Vagina (tissue), 2 donors: ENCODE measurements around the gene PROZ. TPM values are rescaled to one million over a fixed set of nuclear protein-coding genes. Genes with fewer than 3 reads are reported as not detected.

Experiments used
- DNase-seq, 2 donors: peaks; one replicate each; pipeline ENCODE4 v3.0.0-alpha.2; 2017; ENCODE audit errors: extremely low spot score in 2 of 2
- H3K27ac ChIP-seq: fragments of 200-600 bp; sonication (generic); one replicate; pipeline ENCODE4 v1.5.1; 2019
- H3K27me3 ChIP-seq: fragments of 200-600 bp; sonication (generic); one replicate; pipeline ENCODE4 v1.5.1; 2019
- H3K36me3 ChIP-seq, 2 donors: fragments of 200-600 bp; sonication (generic); one replicate each; pipeline ENCODE4 v1.5.1; 2017 to 2019
- H3K4me1 ChIP-seq: fragments of 200-600 bp; sonication (generic); one replicate; pipeline ENCODE4 v1.5.1; 2019
- H3K4me3 ChIP-seq, 2 donors: fragments of 200-600 bp; sonication (generic); 1 replicate in 1 of 2; 2 replicates in 1 of 2; pipeline ENCODE4 v1.5.1; 2016 to 2019
- H3K9me3 ChIP-seq: fragments of 200-600 bp; sonication (generic); one replicate; pipeline ENCODE4 v1.5.1; 2019
- CTCF ChIP-seq, 3 experiments: fragments of 450-650 bp in 2 of 3; fragments of 200-600 bp in 1 of 3; sonication (generic) in 1 of 3; IDR thresholded peaks; one replicate each; pipeline ENCODE4 v1.5.1; 2017 to 2019; ENCODE audit warnings: antibody characterized with exemption in 3 of 3, mild to moderate bottlenecking in 2 of 3, moderate library complexity in 2 of 3
- POLR2A ChIP-seq, 2 donors: fragments of 450-650 bp; IDR thresholded peaks; one replicate each; pipeline ENCODE4 v1.6.1; 2017; ENCODE audit warnings: antibody characterized with exemption in 2 of 2, mild to moderate bottlenecking in 2 of 2, moderate library complexity in 2 of 2
- POLR2AphosphoS5 ChIP-seq, 2 donors: sonication (generic); formaldehyde crosslinking; IDR thresholded peaks; one replicate each; pipeline ENCODE4 v1.9.0; 2017; ENCODE audit warnings: antibody characterized with exemption in 2 of 2, mild to moderate bottlenecking in 2 of 2, low read depth in 1 of 2; ENCODE audit not compliant: insufficient read depth in 1 of 2
- intact Hi-C: fragments of 100-400 bp; cut with DNase I; formaldehyde crosslinking; loops from one replicate; pipeline ENCODE4 v1.15.1; 2023
- total RNA-seq: library from RNA; depleted of rRNA; stranded (reverse); fragments of >200 nt; gene quantifications from one replicate; pipeline ENCODE4 v1.2.3, GENCODE V29; 2016

The PROZ gene
- total RNA-seq, 1 donor from 2014 or later = not detected

- intact Hi-C loops = no loop called here
- TF ChIP-seq CTCF (IDR thresholded peaks at IDR 0.05) (no peak), POLR2AphosphoS5 (IDR thresholded peaks at IDR 0.05; ENCODE audit: insufficient read depth in 1 of 2, low read depth in 1 of 2) (no peak), POLR2A (IDR thresholded peaks at IDR 0.05) (no peak)
- H3K4me1 ChIP-seq = peaks cover 18% of the 10 kb centered on the region
Measured at GRCh38 chr13:113121928-113122471, 36.4 kb upstream of the PROZ start.

GRCh38 chr13:113122550-113123225 is 35.8 kb upstream of the PROZ start, which contains the start of gene F10:
Gene F10 (plus strand): TSS chr13:113122799. CDS start chr13:113122856, 57 bp downstream.
- Histone ChIP-seq H3K27ac (peak within 1 kb of the TSS; percentile 87), H3K27me3 (no peaks in the 10 kb centered on the region), H3K36me3 (no peaks in the 10 kb centered on the region), H3K4me1 (peaks cover 18% of the 10 kb centered on the region), H3K9me3 (no peaks in the 10 kb centered on the region), H3K4me3 (peak within 1 kb of the TSS; percentile 38 to 39)
- intact Hi-C loops = no loop called here
- TF ChIP-seq POLR2AphosphoS5 (IDR thresholded peaks at IDR 0.05; ENCODE audit: insufficient read depth in 1 of 2, low read depth in 1 of 2) (peak in 1 of 2 donors; percentile 78), POLR2A (IDR thresholded peaks at IDR 0.05) (peak in 1 of 2 donors; percentile 17), CTCF (IDR thresholded peaks at IDR 0.05) (no peak)
- DNase-seq = peak in 1 of 2 donors; percentile 87

More at GRCh38 chr13:113121928-113122471, 36.4 kb upstream of the PROZ start:
- Histone ChIP-seq H3K9me3 (no peaks in the 10 kb centered on the region), H3K36me3 (no peaks in the 10 kb centered on the region), H3K27me3 (no peaks in the 10 kb centered on the region), H3K27ac (peak overlapping the region; percentile 87), H3K4me3 (peak overlapping the region; percentile 38 to 39)
- peak in 1 of 2 donors; percentile 84 for DNase-seq

- Histone ChIP-seq H3K4me1 (peaks cover 18% of the 10 kb centered on the region), H3K27ac (peak overlapping the region; percentile 87), H3K27me3 (no peaks in the 10 kb centered on the region), H3K4me3 (peak overlapping the region; percentile 38 to 39), H3K36me3 (no peaks in the 10 kb centered on the region), H3K9me3 (no peaks in the 10 kb centered on the region)
- TF ChIP-seq POLR2AphosphoS5 (IDR thresholded peaks at IDR 0.05; ENCODE audit: insufficient read depth in 1 of 2, low read depth in 1 of 2) (no peak), CTCF (IDR thresholded peaks at IDR 0.05) (no peak), POLR2A (IDR thresholded peaks at IDR 0.05) (no peak)
- DNase-seq = peak in 1 of 2 donors; percentile 85
- intact Hi-C loops = no loop called here
Measured at GRCh38 chr13:113123226-113124201, 34.9 kb upstream of the PROZ start.

- H3K9me3 ChIP-seq = no peaks in the 10 kb centered on the region
- H3K27ac ChIP-seq = no peak overlapping the region
- H3K36me3 ChIP-seq = no peaks in the 10 kb centered on the region
- TF ChIP-seq CTCF (IDR thresholded peaks at IDR 0.05) = no peak
- TF ChIP-seq POLR2A (IDR thresholded peaks at IDR 0.05) = no peak
- no peak for TF ChIP-seq POLR2AphosphoS5 (IDR thresholded peaks at IDR 0.05; ENCODE audit: insufficient read depth in 1 of 2, low read depth in 1 of 2)
- intact Hi-C loops = no loop called here
- H3K4me1 ChIP-seq = peaks cover 18% of the 10 kb centered on the region
- no peak overlapping the region for H3K4me3 ChIP-seq
- DNase-seq = peak in 1 of 2 donors; percentile 75
- H3K27me3 ChIP-seq = no peaks in the 10 kb centered on the region
Measured at GRCh38 chr13:113124211-113124970, 34.1 kb upstream of the PROZ start.
